Hematopoietic multipotent progenitor cell treated with erythropoietin and hydrocortisone succinate and interleukin-3 and kit ligand, for 17 days (in vitro differentiated cells): Measurements from ENCODE around the gene LCK.
A peak's percentile ranks its signal among the peaks of the same experiment; 100 is the strongest.

ENCODE experiments used
- DNase-seq: peaks from one replicate; pipeline ENCODE4 v3.0.0-alpha.2; 2015; ENCODE audit warnings: low spot score

Gene LCK

GRCh38 chr1:32250893-32251716 is at the start of gene LCK:
Gene LCK (plus strand): TSS chr1:32251265. CDS start chr1:32274330, 23,065 bp downstream.
- no peak for DNase-seq

- DNase-seq: no peak
Observed at GRCh38 chr1:32204943-32205361, 46.1 kb upstream of the LCK start.

- peak; percentile 84 for DNase-seq
Observed at GRCh38 chr1:32205401-32206370, 45.4 kb upstream of the LCK start, which contains the start of gene IQCC. Gene IQCC (plus strand): TSS chr1:32205671. CDS start chr1:32205682, 11 bp downstream.

GRCh38 chr1:32208469-32208868 is 42.6 kb upstream of the LCK start:
- DNase-seq: no peak

- DNase-seq: peak; percentile 87
Observed at GRCh38 chr1:32208891-32209328, 42.2 kb upstream of the LCK start, which contains the start of gene DCDC2B. Gene DCDC2B (plus strand): TSS chr1:32209089. CDS start chr1:32209094, 5 bp downstream.

GRCh38 chr1:32215629-32216480 is 35.2 kb upstream of the LCK start:
- DNase-seq: peak; percentile 67

GRCh38 chr1:32216566-32216965 is 34.5 kb upstream of the LCK start:
- DNase-seq: no peak

- no peak for DNase-seq
Observed at GRCh38 chr1:32219022-32219421, 32.0 kb upstream of the LCK start.

- no peak for DNase-seq
Observed at GRCh38 chr1:32220746-32221580, 30.1 kb upstream of the LCK start.

- no peak for DNase-seq
Observed at GRCh38 chr1:32221581-32221979, 29.5 kb upstream of the LCK start.

GRCh38 chr1:32221980-32222755 is 28.9 kb upstream of the LCK start, which contains the start of the genes EIF3I and TMEM234:
Gene EIF3I (plus strand): TSS chr1:32222407. CDS start chr1:32222442, 35 bp downstream.
Gene TMEM234 (minus strand): TSS chr1:32222353. CDS start chr1:32222322, 31 bp downstream.
- peak; percentile 94 for DNase-seq

- no peak for DNase-seq
Observed at GRCh38 chr1:32223683-32224082, 27.4 kb upstream of the LCK start.

- DNase-seq: no peak
Observed at GRCh38 chr1:32224285-32224684, 26.8 kb upstream of the LCK start.

- DNase-seq: no peak
Observed at GRCh38 chr1:32228771-32229170, 22.3 kb upstream of the LCK start.

- DNase-seq: no peak
Observed at GRCh38 chr1:32231843-32232432, 19.1 kb upstream of the LCK start.

GRCh38 chr1:32232558-32233304 is 18.3 kb upstream of the LCK start:
- DNase-seq: no peak

GRCh38 chr1:32234792-32235191 is 16.3 kb upstream of the LCK start:
- no peak for DNase-seq

GRCh38 chr1:32239337-32239736 is 11.7 kb upstream of the LCK start:
- DNase-seq: no peak

GRCh38 chr1:32239790-32240139 is 11.3 kb upstream of the LCK start:
- DNase-seq: no peak
